HepG2 (cell line): ENCODE results near the gene UPK1B. TPM values are rescaled to one million over a fixed set of nuclear protein-coding genes. Genes with fewer than 3 reads are reported as not detected.
A peak's percentile ranks its signal among the peaks of the same experiment; 100 is the strongest.

Experiments used
- HES4 ChIP-seq: sonication (generic); formaldehyde crosslinking; IDR thresholded peaks from 2 replicates; pipeline ENCODE4 v1.9.0; 2021; ENCODE audit warnings: mild to moderate bottlenecking, missing genetic modification reagents, borderline replicate concordance
- HOXA3 ChIP-seq: sonication (generic); formaldehyde crosslinking; IDR thresholded peaks from 2 replicates; pipeline ENCODE4 v1.5.0; 2020; ENCODE audit warnings: missing genetic modification reagents
- KMT2B ChIP-seq: IDR thresholded peaks from 2 replicates; pipeline ENCODE4 v1.6.1; 2016; ENCODE audit warnings: missing genetic modification reagents, missing compliant biosample characterization
- MEF2D ChIP-seq: sonication (generic); formaldehyde crosslinking; IDR thresholded peaks from 2 replicates; pipeline ENCODE4 v1.5.1; 2020; ENCODE audit warnings: mild to moderate bottlenecking, missing genetic modification reagents
- MIER2 ChIP-seq: IDR thresholded peaks from 2 replicates; pipeline ENCODE4 v1.6.1; 2016; ENCODE audit warnings: missing biosample characterization, missing genetic modification reagents
- MLLT10 ChIP-seq: sonication (generic); formaldehyde crosslinking; IDR thresholded peaks from 2 replicates; pipeline ENCODE4 v1.4.0; 2020; ENCODE audit warnings: missing genetic modification reagents
- NBN ChIP-seq: fragments of 450-650 bp; conservative IDR thresholded peaks from 2 replicates; pipeline ENCODE4 v1.6.1; 2017
- NPAS2 ChIP-seq: sonication (generic); formaldehyde crosslinking; IDR thresholded peaks from 2 replicates; pipeline ENCODE4 v1.8.0; 2022; ENCODE audit warnings: mild to moderate bottlenecking, missing genetic modification reagents, borderline replicate concordance
- NR2C2 ChIP-seq: sonication (generic); formaldehyde crosslinking; IDR thresholded peaks from 2 replicates; pipeline ENCODE4 v1.4.0; 2020; ENCODE audit warnings: missing genetic modification reagents, mild to moderate bottlenecking, moderate library complexity, borderline replicate concordance
- PAXIP1 ChIP-seq: sonication (generic); formaldehyde crosslinking; conservative IDR thresholded peaks from 2 replicates; pipeline ENCODE4 v1.4.0; 2020; ENCODE audit warnings: mild to moderate bottlenecking, missing genetic modification reagents, moderate library complexity
- PCBP1 ChIP-seq: fragments of 200-400 bp; formaldehyde crosslinking; IDR thresholded peaks from 2 replicates; pipeline ENCODE4 v1.6.1; 2017; ENCODE audit warnings: mild to moderate bottlenecking, low read depth, low read length, borderline replicate concordance
- POLR2AphosphoS5 ChIP-seq: IDR thresholded peaks from 2 replicates; pipeline ENCODE4 v1.6.1; 2012; ENCODE audit warnings: low read depth, low read length
- SRSF1 ChIP-seq: fragments of 200-400 bp; formaldehyde crosslinking; optimal IDR thresholded peaks from 2 replicates; pipeline ENCODE3; 2017; ENCODE audit warnings: mild to moderate bottlenecking, low read depth, low read length, moderate library complexity
- ZKSCAN5 ChIP-seq: sonication (generic); formaldehyde crosslinking; IDR thresholded peaks from 2 replicates; pipeline ENCODE4 v1.5.1; 2020; ENCODE audit warnings: mild to moderate bottlenecking, missing genetic modification reagents
- ZNF317 ChIP-seq: sonication (generic); formaldehyde crosslinking; IDR thresholded peaks from 2 replicates; pipeline ENCODE4 v1.5.0; 2020; ENCODE audit warnings: mild to moderate bottlenecking, missing genetic modification reagents
- ZNF569 ChIP-seq: sonication (generic); formaldehyde crosslinking; IDR thresholded peaks from 2 replicates; pipeline ENCODE4 v1.5.0; 2020; ENCODE audit warnings: mild to moderate bottlenecking, missing genetic modification reagents, moderate library complexity, borderline replicate concordance
- ZNF616 ChIP-seq: sonication (generic); formaldehyde crosslinking; IDR thresholded peaks from 2 replicates; pipeline ENCODE4 v1.5.0; 2020; ENCODE audit warnings: low read depth, mild to moderate bottlenecking, missing genetic modification reagents
- ZNF670 ChIP-seq: sonication (generic); formaldehyde crosslinking; IDR thresholded peaks from 2 replicates; pipeline ENCODE4 v1.8.0; 2022; ENCODE audit warnings: mild to moderate bottlenecking, missing genetic modification reagents, borderline replicate concordance
- ZSCAN30 ChIP-seq: sonication (generic); formaldehyde crosslinking; IDR thresholded peaks from 2 replicates; pipeline ENCODE4 v1.5.0; 2020; ENCODE audit warnings: mild to moderate bottlenecking, missing genetic modification reagents
- polyA plus RNA-seq, 8 experiments: library from polyadenylated mRNA; depleted of rRNA in 3 of 8; stranded (reverse) in 7 of 8; unstranded in 1 of 8; fragments of >200 nt; fragmentation: Illumina TruSeq in 4 of 8; extraction: Trizol in 4 of 8; gene quantifications; 2 replicates each; pipeline versions ENCODE4 v1.2.1 to v1.2.3, GENCODE V29; 2011 to 2016; ENCODE audit warnings: low read depth in 4 of 8, missing spikeins in 1 of 8, mixed read lengths in 1 of 8; ENCODE audit not compliant: insufficient read depth in 1 of 8
- total RNA-seq, 5 experiments: library from RNA; depleted of rRNA; stranded (reverse); fragments of >200 nt; fragmentation: Illumina TruSeq; extraction: Trizol; gene quantifications; 2 replicates each; pipeline ENCODE4 v1.2.3, GENCODE V29; 2016; ENCODE audit warnings: low read depth in 1 of 5
- TF ChIP-seq, protein P1 (sequence below): sonication (generic); formaldehyde crosslinking; IDR thresholded peaks from 2 replicates; pipeline ENCODE4 v1.8.1; 2023; ENCODE audit warnings: mild to moderate bottlenecking, missing genetic modification reagents
- TF ChIP-seq, protein P2 (sequence below): IDR thresholded peaks from 2 replicates; pipeline ENCODE4 v1.6.1; 2012; ENCODE audit warnings: inconsistent platforms
- TF ChIP-seq, protein P3 (sequence below), 2 experiments: sonication (generic) in 1 of 2; formaldehyde crosslinking in 1 of 2; IDR thresholded peaks; 2 replicates each; pipeline versions ENCODE4 v1.5.1 to v1.6.1; 2011 to 2020; ENCODE audit warnings: borderline replicate concordance in 1 of 2, low read depth in 1 of 2, low read length in 1 of 2, mild to moderate bottlenecking in 1 of 2, missing genetic modification reagents in 1 of 2, moderate library complexity in 1 of 2

Gene UPK1B
- total and polyA plus RNA-seq, 2 of the 13 experiments (the other 11 are each of a cell fraction or from before 2014, with no cell fraction given), result not detected

DNA sequence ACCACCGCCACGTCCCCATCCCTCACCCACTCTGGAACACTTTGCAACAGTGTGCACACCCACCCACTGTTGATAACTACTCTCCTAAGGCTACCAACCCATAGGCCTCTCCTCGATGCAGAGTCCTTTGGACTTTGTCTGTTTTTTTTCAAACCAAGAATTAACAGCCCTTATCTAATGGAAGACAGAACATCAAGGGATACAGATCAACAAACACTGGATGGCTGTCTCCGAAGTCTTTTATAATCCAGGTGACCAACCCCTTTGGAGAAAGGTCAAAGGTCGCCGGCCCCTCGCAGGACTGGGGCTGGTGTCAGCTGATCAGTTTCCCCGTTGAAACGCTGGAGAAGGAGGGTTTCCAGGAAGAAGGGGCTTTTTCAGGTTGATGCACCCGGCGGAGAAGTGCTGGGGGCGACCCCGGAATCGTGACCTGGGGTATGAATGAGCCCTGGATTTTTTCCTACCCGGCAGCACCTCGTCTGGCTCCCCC is 66.7 kb downstream of the UPK1B start (continued):
- peak; percentile 31; the same call in 1 of the 2 replicates for TF ChIP-seq PAXIP1 (CRISPR knock-in tag)
- TF ChIP-seq HOXA3 (CRISPR knock-in tag), result peak; percentile 30
- no peak for TF ChIP-seq KMT2B
- TF ChIP-seq, protein P1, sequence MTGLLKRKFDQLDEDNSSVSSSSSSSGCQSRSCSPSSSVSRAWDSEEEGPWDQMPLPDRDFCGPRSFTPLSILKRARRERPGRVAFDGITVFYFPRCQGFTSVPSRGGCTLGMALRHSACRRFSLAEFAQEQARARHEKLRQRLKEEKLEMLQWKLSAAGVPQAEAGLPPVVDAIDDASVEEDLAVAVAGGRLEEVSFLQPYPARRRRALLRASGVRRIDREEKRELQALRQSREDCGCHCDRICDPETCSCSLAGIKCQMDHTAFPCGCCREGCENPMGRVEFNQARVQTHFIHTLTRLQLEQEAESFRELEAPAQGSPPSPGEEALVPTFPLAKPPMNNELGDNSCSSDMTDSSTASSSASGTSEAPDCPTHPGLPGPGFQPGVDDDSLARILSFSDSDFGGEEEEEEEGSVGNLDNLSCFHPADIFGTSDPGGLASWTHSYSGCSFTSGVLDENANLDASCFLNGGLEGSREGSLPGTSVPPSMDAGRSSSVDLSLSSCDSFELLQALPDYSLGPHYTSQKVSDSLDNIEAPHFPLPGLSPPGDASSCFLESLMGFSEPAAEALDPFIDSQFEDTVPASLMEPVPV (CRISPR knock-in tag), result 0 out of 2 replicates have a peak, but pooled peaks have one; percentile 20
- TF ChIP-seq MEF2D (CRISPR knock-in tag), result 0 out of 2 replicates have a peak, but pooled peaks have one; percentile 13
- no peak for TF ChIP-seq MLLT10 (CRISPR knock-in tag)
- no peak for TF ChIP-seq MIER2
- no peak for TF ChIP-seq NPAS2 (CRISPR knock-in tag)
- peak; percentile 73; the same call in 1 of the 2 replicates for TF ChIP-seq ZNF670 (CRISPR knock-in tag)
- peak; percentile 16; the same call in 1 of the 2 replicates for TF ChIP-seq ZNF317 (CRISPR knock-in tag)
- no peak for TF ChIP-seq SRSF1
- TF ChIP-seq ZKSCAN5 (CRISPR knock-in tag), result no peak
- no peak for TF ChIP-seq NBN
- TF ChIP-seq, protein P2, sequence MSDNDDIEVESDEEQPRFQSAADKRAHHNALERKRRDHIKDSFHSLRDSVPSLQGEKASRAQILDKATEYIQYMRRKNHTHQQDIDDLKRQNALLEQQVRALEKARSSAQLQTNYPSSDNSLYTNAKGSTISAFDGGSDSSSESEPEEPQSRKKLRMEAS, result no peak
- TF ChIP-seq, protein P3, sequence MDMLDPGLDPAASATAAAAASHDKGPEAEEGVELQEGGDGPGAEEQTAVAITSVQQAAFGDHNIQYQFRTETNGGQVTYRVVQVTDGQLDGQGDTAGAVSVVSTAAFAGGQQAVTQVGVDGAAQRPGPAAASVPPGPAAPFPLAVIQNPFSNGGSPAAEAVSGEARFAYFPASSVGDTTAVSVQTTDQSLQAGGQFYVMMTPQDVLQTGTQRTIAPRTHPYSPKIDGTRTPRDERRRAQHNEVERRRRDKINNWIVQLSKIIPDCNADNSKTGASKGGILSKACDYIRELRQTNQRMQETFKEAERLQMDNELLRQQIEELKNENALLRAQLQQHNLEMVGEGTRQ (IDR thresholded peaks at IDR 0.05; ENCODE audit: low read depth, low read length), result no peak
- TF ChIP-seq, protein P3 (CRISPR knock-in tag; IDR thresholded peaks at IDR 0.05; ENCODE audit: borderline replicate concordance), result peak; percentile 69; the same call in 1 of the 2 replicates
- TF ChIP-seq ZNF616 (CRISPR knock-in tag), result no peak
- no peak for TF ChIP-seq PCBP1
- peak; percentile 96 for TF ChIP-seq NR2C2 (CRISPR knock-in tag)
- peak; percentile 30; the same call in 1 of the 2 replicates for TF ChIP-seq POLR2AphosphoS5
- TF ChIP-seq ZNF569 (CRISPR knock-in tag), result no peak
- no peak for TF ChIP-seq ZSCAN30 (CRISPR knock-in tag)
- TF ChIP-seq HES4 (CRISPR knock-in tag), result no peak
